SKM-1 treated with dmso at 0.1 percent for 144 hours (cell line): ENCODE measurements around the gene SLC27A1.
"Not testable (repeated sequence)": the region's sequence is repeated elsewhere in the genome, so short reads cannot be mapped to it uniquely, and the experiment has no call there.

Source experiments
- DNase-seq: peaks from one replicate; lab custom pipeline; 2025; ENCODE audit not compliant: unreplicated experiment; lab: John Stamatoyannopoulos, UW

SLC27A1 gene

DNA sequence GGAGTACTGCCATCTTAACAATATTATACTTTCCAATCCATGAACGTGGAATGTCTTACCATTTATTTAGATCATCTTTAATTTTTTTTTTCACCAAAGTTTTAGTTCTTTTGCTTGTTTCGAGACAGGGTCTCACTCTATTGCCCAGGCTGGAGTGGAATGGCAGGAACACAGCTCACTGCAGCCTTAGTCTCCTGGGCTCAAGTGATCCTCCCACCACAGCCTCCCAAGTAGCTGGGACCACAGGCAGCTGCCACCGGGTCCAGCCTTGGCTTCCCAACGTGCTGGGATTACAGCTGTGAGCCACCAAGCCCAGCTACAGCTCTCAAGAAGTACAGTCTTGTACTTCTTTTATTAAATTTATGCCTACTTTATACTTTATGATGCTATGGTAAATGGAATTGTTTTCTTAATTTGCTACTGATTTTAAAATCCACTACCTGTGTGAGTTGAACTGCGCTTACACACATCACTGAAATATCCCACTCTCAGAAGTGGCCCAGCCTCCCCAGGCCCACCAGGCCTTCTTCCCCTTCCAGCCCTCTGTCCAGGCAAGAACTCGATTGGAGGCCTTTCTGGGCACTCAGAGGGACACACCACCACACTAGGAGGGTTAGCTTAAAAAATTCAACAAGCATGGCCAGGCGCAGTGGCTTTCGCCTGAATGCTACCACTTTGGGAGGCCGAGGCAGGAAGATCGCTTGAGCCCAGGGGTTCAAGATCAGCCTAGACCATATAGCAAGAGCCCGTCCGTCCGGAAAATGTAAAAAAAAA, 40.1 kb downstream of the SLC27A1 start:
- no peak for DNase-seq

DNA sequence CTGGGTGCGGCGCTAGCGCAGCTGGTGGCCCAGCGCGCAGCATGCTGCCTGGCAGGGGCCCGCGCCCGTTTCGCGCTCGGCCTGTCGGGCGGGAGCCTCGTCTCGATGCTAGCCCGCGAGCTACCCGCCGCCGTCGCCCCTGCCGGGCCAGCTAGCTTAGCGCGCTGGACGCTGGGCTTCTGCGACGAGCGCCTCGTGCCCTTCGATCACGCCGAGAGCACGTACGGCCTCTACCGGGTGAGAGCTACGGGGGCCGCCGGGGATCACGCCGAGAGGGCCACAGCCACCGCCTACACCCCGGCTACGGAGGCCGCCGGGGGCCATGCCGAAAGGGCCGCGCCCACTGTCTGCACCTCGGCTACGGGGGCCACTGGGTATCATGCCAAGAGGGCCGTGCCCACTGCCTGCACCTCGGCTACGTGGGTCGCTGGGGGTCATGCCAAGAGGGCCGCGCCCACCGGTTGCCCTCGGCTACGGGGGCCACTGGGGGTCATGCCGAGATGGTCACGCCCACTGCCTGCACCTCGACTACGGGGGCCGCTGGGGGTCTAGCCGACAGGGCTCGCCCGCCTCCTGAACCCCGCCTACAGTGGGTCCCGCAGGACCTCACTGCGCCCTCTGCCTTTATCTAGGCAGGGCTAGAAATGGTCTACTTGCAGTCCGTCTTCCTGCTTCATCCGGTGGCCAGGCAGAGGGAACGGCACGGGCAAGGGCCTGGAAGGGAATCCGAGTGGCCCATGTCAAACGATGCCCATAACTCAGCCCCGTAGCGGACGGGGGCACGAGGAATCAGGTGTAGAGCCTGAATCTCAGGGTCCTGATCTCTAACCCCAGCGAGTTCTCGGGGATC, 41.6 kb downstream of the SLC27A1 start:
- DNase-seq: peak; percentile 42

DNA sequence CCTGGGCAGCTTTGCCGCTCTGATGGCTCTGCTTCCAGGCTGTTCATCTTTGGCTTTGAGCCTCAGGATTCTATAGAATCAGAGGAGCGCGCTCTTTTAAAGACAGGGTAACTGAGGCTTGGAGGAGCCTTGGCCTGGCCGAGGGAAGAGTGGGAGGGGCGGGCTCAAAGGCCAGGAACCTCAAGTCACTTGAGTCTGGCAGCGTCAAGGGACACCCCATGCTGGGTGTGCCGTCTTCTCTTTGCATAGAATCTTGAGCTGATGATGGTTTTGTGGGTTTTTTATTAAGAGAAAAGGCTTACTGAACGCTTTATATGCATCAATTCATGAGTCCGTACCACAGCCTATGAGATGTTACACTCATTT, 42.2 kb downstream of the SLC27A1 start:
- DNase-seq: no peak

DNA sequence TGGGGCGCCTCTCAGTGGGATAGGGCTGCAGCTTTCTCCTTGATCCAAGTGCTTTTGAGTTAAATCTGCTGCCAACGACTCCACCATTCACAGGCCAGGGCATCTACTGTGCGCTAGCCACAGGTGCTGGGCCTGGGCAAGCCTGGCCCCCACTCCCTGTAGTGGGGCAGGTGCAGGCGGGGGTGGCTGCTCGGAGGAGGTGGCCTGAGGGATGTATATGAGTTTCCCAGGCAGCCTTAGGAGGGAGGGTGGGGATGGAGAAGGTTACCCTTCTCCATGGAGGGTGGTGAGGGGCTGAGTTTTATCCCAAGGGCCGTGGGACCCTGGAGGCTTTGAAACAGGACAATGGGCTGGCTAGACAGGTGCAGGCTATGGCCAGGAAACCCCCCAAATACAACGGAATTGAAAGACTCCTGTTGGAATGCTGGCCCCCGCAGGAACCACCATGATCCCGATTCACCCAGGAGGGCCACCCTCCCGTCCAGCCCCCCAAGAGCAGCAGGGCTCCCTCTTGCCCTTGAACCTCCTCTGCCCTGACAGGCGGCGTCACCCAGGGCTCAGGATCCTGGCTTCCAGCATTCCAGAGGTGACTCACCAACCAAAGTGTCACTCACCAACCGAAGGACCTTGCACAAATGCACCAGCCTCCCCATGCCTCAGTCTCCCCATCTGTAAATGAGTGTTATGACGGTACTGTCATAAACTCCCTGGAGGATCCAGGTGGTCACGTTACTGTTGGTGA, 45.3 kb downstream of the SLC27A1 start:
- no peak for DNase-seq

DNA sequence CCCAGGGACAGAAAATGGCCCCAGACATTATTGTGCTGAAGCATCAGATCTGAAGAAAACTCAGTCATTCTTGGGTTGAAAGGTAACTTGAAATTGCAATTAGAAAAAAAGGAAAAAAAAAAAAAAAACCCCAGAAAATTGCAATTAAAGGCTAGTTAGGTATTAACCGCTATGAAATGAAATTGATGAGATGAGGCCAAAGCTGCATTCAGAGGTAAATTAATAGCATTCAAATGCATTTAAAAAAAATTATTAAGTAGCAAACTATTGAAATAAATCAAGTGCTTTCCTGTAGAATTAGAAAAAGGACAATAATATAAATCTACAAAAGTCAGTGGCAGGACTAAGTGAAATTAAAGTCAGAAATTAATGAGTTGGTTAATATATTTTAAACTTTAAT, 47.6 kb downstream of the SLC27A1 start:
- DNase-seq: no peak

- DNase-seq: not testable (repeated sequence)
These were observed 48.3 kb downstream of the SLC27A1 start for GRCh38 chr19:17518654-17519053.

DNA sequence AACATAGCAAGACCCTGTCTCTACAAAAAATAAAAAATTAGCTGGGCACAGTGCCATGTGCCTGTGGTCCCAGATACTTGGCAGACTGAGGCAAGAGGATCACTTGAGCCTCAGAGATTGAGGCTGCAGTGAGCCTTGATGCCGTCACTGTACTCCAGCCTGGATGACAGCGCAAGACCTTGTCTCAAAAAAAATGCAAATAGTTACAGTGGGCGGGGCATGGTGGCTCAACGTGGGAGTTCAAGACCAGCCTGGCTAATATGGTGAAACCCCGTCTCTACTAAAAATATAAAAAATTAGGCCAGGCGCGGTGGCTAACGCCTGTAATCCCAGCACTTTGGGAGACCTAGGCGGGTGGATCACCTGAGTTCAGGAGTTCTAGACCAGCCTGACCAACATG, 49.6 kb downstream of the SLC27A1 start:
- DNase-seq: no peak

- no peak for DNase-seq
These were observed 50.5 kb downstream of the SLC27A1 start for GRCh38 chr19:17520865-17521264.

- peak; percentile 95 for DNase-seq
These were observed 52.9 kb downstream of the SLC27A1 start for GRCh38 chr19:17522988-17523872.

GRCh38 chr19:17524651-17525050, 54.3 kb downstream of the SLC27A1 start:
- no peak for DNase-seq

- no peak for DNase-seq
These were observed 54.8 kb downstream of the SLC27A1 start for GRCh38 chr19:17525141-17525540.

- DNase-seq: no peak
These were observed 56.6 kb downstream of the SLC27A1 start for GRCh38 chr19:17526922-17527321.

- DNase-seq: no peak
These were observed 57.0 kb downstream of the SLC27A1 start for GRCh38 chr19:17527326-17527725.

DNA sequence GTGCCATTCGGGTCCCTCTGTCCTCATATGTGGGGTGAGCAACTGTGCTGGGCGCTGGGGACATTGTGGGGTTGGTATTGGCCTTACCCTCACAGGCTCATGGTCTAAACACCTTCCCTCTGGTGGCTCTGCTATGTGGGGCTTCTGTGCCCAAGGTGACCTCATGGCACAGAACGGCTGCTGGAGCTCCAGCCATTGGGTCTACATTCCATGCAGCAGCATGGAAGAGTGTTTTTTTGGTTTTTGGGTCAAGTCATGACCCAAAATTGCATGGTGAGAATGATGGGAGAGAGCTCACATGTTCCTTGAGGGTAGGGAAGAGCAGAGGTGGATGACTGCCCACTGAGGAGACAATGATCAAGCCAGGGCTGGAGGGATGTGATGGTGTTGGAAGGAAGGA, 58.3 kb downstream of the SLC27A1 start:
- DNase-seq: no peak

DNA sequence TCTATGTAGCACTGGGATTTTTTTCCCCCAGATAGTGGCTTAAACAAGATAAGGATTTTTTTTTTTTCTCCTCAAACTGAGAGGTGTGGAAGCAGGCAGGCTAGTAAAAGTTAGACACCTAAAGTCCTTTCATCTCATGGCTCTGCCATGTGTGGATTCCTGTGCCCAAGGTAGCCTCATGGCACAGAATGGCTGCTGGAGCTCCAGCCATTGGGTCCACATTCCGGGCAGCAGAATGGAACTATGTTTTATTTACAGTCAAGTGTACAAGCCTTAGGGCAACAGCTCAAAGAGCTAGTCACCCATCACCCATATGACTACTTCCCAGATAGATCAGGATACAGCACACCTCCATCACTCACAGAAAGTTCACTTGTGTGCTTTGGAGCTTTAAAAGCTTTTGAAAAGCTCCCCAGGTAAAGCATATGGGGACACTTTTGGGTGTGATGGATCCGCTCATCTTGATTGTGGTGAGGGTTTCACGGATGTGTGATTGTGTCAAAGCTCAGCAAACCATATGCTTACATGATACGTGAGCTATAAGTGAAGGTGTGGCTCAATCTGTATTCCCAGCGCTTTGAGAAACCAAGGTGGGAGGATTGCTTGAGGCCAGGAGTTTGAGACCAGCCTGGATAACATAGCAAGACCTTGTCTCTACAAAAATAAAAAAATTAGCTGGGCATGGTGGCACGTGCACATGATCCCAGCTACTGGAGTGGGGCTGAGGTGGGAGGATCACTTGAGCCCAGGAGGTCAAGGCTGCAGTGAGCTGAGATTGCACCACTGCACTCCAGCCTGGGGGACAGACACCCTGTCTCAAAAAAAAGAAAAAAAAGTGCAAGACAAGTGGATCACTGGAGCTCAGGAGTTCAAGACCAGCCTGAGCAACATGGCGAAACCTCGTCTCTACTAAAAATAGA, 59.2 kb downstream of the SLC27A1 start:
- no peak for DNase-seq

GRCh38 chr19:17530586-17530985, 60.3 kb downstream of the SLC27A1 start:
- no peak for DNase-seq

DNA sequence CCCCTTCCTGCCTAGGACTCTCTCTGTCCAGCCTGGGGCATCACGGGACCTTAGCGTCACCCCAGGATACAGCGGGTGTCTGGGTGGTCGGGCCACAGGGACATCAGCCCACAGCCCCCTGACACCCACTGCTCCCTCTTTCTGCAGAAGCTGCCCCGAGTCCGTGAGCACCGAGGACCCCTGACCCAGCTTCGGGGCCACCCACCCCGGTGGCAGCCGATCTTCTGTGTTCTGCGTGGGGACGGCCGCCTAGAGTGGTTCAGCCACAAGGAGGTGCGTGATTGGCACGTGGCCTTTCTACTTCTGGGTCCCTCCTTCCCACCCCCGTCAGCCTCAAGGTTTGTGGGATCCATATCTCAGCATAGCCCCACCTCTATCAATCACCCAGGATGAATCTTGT, 61.8 kb downstream of the SLC27A1 start:
- DNase-seq: no peak

- no peak for DNase-seq
These were observed 62.2 kb downstream of the SLC27A1 start for GRCh38 chr19:17532557-17532956.

- no peak for DNase-seq
These were observed 64.4 kb downstream of the SLC27A1 start for GRCh38 chr19:17534767-17535166.

GRCh38 chr19:17536955-17537354, 66.6 kb downstream of the SLC27A1 start:
- no peak for DNase-seq
